HG03095 (cell line): ENCODE results near the gene TCF7L2.
"Not testable (repeated sequence)": the region's sequence is repeated elsewhere in the genome, so short reads cannot be mapped to it uniquely, and the experiment has no call there.

Experiments
- ATAC-seq: cut with Tn5 transposase; IDR thresholded peaks from one replicate; pipeline ENCODE4 v1.9.1; 2021; ENCODE audit warnings: moderate library complexity; ENCODE audit not compliant: unreplicated experiment

The TCF7L2 gene

DNA sequence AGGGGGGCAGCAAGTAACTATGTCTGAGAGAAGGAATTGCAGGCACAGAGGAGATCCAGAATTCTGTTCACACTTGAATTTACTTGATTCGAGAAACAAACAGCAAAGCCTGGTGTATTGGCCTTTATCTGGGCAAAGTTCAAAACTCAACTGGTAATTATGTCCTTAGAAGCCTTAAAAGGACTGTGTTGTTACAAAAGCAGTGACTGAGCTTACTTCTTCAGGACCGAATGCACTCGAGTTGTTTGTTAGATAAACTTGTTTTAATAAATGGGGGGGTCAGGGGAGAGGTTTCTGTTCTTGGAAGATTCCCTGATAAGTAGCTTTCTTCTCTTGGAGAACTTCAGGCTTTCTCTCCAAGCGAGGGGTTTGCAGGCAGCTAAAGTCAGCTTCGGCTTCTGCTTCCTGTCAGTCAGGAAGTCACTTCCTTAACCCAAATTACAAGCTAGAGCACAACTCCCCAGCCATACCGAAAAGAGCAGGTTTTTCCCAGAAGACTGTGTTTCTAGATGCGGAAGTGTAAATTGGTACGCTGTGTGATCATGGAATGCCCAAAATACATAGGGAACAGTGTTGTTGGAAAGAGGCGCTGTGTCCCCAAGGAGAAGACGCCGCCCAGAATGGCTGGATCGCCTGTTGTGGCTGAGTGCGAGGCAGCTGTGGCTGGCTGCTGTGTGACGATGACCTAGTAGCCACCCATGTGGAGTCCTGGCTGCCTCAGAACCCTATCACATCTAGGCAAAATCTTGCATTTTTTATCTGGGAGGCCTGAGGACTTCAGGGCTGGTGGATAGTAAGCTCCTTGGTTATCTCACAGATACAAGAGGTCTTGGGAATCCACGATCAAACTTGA lies 110.4 kb downstream of the TCF7L2 start:
- no peak for ATAC-seq

DNA sequence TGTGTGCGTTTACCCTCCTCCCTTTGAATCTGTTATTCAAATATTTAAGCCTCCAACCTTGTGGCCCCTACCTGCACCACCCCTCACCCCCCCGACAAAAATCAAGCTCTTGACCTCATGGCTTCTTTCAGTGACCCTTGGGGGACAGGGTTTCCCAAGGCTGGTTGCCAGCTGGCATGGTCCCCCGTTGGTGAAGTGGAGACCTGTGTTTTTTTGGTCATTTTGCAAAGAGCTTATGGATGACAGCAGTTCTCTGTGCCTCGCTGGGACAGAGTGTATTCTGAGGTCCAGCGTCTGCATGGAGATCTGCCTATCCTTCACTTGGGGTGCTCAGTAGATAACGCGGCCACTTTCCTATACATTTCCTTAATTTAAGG lies 111.0 kb downstream of the TCF7L2 start:
- ATAC-seq, result no peak

GRCh38 chr10:113061557-113061956 lies 111.5 kb downstream of the TCF7L2 start:
- no peak for ATAC-seq

DNA sequence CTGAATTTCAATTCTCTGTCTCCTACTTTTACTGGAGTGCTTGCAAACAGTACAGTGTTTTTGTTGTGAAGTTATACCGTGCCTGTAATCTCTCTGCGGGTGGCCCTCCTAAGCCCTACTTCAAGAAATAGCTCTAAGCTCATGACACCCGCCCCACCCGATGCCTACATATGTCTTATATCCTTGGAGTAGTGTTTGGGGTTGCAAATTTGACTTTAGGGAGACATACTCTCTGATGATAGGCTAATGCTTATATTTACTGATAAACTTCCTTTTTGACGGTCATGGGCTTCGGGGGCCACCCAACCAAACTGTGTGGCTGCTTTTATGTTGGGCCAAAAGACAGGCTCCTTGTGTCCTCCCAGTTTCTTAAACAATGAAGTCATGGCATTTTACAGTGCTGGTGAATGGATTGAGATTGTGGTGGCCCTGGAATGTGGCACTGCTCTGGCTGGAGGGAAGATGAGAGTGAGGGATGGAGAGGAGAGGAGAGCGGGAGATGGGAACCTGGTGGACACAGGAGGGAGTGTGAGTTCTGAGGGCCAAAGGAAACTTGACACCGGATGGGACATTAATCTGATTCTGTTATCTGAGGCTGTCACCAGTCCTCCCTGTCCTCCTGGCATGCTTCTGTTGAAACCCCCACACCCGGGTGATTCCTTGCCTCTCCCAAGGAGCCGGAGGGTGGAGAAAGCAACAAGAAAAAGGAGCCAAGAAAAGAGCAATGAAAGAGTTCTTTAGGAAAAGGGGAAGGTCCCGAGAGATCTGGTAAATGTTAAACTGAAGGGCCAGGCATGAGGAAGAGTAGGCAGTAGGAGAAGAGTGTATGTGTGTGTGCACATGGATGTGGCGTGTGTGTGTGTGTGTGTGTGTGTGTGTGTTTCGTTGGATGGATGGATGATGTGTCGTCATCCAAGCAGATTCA lies 113.3 kb downstream of the TCF7L2 start:
- ATAC-seq, result no peak

- ATAC-seq, result no peak
Measured at GRCh38 chr10:113064039-113064438, 114.0 kb downstream of the TCF7L2 start.

DNA sequence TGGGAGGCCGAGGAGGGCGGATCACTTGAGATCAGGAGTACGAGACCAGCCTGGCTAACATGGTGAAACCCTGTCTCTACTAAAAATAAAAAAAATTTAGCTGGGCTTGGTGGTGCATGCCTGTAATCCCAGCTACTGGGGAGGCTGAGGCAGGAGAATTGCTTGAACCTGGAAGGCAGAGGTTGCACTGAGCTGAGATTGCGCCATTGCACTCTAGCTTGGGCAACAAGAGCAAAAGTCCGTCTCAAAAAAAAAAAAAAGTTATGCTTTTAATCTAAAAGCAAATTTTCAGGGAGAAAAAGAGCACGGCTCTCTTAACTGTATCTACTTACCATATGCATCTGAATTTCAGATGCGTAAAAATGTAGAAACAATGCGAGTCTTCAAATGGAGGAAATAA lies 116.1 kb downstream of the TCF7L2 start:
- ATAC-seq, result not testable (repeated sequence)

GRCh38 chr10:113066561-113067312 lies 116.7 kb downstream of the TCF7L2 start:
- ATAC-seq, result no peak

DNA sequence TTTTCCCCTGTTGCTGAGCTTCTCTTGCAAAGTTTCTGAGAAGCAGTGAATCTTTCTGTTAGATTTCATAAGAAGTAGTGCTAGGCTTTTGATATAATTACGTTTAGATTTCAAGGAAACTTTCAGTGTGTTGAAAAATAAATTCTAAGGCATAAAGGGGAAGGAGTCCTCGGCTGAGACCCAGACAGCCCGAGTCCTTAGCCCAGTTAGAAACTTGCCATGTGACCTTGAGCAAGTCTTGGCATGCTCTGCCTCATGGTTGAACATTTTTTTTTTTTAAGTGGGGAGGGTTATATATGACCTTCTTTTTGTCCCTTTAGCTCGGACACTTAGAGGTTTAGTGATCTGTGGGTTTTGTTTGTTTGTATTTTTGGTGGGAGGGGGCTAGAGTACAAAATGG lies 117.5 kb downstream of the TCF7L2 start:
- no peak for ATAC-seq

- ATAC-seq, result no peak
Measured at GRCh38 chr10:113068178-113068890, 118.3 kb downstream of the TCF7L2 start.

DNA sequence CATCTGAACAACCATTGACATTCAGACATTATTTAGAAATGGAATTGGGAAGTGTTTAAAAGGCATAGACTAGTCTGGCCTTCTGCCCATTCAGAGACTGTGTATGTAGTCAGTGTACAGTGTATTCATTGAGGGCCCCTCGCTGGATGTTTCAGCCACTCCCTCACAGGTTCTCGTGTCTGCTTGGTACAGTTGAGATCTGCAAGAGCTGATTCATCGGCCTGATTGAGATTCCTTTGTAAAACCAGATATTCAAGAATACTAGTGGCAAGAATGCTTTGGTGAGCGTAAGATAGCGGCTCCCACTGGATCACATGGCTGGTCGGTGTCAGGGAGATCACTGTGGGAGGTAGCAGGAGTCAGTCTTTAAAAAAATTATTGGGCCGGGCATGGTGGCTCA lies 119.5 kb downstream of the TCF7L2 start:
- ATAC-seq, result no peak

GRCh38 chr10:113071446-113071845 lies 121.4 kb downstream of the TCF7L2 start:
- ATAC-seq, result no peak

- no peak for ATAC-seq
Measured at GRCh38 chr10:113073549-113074189, 123.6 kb downstream of the TCF7L2 start.

- no peak for ATAC-seq
Measured at GRCh38 chr10:113076949-113077348, 126.9 kb downstream of the TCF7L2 start.

DNA sequence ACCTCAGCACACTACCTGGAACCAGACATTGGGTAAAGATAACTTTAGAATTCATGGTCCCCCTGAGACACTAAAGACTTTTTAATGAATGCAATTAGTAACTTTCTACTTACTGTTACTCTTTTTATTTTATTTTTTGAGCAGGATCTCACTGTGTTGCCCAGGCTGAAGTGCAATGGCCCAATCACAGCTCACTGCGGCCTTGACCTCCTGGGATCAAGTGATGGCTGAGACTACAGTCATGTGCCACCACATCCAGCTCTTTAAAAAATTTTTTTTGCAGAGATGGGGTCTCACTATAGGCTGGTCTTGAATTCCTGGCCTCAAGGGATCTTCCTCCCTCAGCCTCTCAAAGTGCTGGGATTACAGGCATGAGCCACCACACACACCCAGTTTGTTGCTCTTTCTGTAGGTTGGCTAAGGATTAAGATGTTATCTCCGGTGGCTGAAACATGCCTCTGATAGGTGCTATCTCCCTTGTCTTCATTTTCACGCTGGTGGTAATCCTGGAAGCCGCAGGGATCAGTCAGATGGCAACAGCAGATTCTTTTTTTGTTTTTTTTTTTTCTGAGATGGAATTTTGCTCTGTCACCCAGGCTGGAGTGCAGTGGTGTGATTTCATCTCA lies 128.3 kb downstream of the TCF7L2 start:
- ATAC-seq, result no peak

GRCh38 chr10:113080061-113080924 lies 130.2 kb downstream of the TCF7L2 start:
- no peak for ATAC-seq

DNA sequence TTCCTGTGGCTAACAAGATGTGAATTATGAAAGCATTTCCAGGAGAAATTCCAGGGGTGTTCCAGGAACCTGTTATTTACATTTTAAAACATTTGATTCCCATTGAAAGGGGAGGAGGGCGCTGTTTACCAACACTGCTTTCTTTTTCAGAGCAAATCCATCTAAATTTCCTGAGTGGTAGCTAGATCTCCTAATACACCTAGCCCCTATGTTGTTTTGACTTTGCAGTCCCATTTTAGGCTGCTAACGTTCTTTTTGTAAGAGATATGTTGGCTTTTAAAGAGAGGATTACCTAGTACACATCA lies 130.8 kb downstream of the TCF7L2 start:
- no peak for ATAC-seq

DNA sequence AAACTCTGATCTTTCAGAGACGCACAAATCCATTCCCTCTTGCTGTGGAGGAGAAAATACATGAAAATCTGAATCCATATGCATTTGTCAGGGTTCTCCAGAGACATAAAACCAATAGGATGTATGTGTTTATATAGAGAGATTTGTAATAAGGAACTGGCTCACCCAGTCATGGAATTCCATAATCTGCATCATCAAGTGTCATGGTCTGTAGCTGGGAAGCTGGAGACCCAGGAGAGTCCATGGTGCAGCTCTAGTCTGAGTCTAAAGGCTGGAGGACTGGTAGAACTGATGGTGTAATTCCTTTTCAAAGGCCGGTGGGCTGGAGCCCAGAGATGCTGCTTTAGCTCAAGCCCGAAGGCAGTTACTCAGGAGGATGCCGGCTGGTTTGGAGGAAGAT lies 134.0 kb downstream of the TCF7L2 start:
- ATAC-seq, result no peak

GRCh38 chr10:113085776-113086175 lies 135.7 kb downstream of the TCF7L2 start:
- no peak for ATAC-seq

DNA sequence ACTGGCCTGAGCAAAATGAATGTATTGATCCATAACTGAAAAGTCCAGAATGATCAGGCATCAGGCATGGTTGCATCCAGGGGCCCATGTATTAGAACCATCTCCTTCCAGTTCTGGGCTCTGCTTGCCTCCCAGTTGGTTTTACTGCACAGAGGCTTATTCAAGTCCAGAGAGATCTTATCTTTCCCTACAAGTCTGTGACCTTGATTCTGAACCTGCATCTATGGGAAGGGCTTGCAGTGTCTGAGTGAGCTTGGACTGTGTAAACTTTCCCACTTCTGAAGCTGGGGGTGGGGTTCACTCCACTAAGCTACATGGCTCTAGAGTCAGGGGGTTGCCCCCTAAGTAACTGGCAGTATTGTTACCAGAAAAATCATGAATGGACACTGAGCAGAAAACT lies 136.2 kb downstream of the TCF7L2 start:
- no peak for ATAC-seq
